HG03025 (cell line): Measurements from ENCODE around the gene LRRC74A.

Experiments
- ATAC-seq: cut with Tn5 transposase; IDR thresholded peaks from one replicate; pipeline ENCODE4 v1.9.1; 2021; ENCODE audit warnings: mild to moderate bottlenecking, moderate library complexity; ENCODE audit not compliant: unreplicated experiment, low FRiP score

The LRRC74A gene

GRCh38 chr14:76826122-76826521, at the start of gene LRRC74A:
TSS of gene LRRC74A (plus strand) at chr14:76826408. CDS start at chr14:76826698, 290 bp downstream.
- ATAC-seq, result no peak

DNA sequence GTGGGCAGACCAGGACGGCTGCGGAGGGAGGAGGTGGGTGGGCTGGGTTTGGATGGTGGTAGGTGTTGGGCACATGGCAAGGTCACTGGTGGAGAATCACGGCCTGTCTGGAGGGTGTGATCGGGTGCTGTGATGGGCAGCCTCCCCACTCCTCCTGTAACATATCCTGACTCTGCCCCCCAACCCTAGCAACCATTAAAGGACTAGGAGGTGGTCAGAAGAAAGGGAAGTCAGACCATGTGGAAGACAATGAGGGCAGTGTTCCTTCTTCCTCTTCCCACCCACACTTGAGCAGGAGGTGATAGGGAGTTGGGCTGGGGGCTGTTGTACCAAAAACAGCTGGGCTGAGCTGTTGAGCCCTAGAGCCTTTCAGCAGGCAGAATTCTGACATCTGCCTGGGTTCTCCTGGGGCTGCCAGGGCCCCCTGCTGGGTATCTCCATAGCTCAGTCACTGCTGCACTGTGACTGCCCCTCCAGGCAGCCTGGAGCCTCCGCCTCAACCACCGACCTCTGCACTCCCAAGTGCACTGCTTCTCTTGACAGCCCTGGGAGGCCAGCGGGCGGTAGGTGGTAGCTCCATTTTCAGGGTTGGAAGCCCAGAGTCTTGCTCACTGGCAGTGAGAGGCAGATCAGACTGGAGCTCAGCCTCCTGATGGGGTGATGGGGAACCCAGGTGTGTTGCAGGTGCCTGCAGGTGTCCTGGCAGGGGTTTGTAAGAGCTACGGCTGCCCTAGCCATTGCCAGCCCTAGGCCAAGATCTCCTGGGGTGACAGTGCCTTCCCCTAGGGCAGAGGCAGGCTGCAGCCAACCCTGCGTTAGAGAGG, 49.6 kb upstream of the LRRC74A start:
- no peak for ATAC-seq

DNA sequence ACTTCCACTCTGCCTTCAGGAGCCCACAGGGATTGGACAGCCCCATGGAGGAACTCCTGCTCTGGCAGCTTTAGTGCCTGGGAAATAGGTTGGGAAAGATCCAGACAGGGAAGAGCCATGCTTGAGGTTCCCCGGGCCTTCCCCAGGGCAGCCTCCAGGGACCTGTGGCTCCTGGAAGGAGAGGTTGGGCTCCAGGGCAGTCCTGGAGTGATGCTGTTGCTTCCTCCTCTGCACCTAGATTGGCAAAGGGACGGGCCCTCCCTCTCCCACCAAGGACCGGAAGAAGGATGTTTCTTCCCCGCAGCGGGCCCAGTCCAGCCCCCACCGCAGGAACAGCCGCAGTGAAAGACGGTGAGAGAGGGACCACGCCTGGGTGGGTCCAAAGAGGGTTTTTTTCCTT, 48.5 kb upstream of the LRRC74A start:
- no peak for ATAC-seq

DNA sequence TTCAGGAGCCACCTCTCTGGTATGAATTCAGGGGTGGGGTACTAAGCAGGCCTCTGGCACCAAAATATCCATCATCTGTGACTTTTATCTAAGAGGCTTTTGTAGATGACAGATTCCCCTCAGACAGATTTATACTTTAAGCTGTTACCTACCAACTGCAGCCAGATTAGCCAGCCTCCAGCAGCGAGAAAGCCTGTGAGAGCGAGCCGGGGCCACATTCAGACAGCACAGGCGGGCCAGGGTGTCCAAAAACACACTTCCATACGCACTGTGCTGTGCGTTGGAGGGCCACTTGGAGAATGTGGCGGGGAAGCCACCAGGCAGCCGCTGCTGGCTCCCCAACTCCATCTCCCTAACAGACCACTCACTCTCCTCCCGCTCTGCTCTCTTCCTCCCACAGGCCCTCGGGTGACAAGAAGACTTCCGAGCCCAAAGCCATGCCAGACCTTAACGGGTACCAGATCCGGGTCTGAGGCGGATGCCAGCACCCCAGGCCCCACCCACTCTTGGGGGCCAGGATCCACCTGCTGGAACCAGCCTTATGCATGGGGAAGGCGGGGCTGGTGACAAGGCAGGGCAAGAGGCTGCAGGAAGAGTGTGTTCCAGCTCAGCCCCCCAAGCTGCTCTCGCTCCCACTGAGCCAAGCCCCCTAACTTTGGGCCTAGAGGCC, 47.5 kb upstream of the LRRC74A start:
- ATAC-seq, result no peak

- no peak for ATAC-seq
Measured at GRCh38 chr14:76779221-76780057, 46.8 kb upstream of the LRRC74A start.

DNA sequence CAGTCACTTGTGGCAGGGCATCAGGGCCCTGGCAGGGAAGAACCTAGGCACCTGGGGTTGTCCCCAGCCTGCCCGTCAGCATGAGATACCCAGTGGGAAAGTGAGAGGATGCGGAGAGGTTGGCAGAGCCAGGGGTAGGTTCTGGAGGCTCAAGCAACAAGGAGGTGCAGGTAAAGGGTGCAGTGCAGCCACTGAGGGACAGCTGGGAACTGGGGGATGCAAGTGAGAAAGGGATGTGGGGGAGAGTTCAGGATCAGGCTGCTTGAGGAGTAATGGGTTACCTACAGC, 46.2 kb upstream of the LRRC74A start:
- ATAC-seq, result no peak

- no peak for ATAC-seq
Measured at GRCh38 chr14:76780360-76780759, 45.8 kb upstream of the LRRC74A start.

DNA sequence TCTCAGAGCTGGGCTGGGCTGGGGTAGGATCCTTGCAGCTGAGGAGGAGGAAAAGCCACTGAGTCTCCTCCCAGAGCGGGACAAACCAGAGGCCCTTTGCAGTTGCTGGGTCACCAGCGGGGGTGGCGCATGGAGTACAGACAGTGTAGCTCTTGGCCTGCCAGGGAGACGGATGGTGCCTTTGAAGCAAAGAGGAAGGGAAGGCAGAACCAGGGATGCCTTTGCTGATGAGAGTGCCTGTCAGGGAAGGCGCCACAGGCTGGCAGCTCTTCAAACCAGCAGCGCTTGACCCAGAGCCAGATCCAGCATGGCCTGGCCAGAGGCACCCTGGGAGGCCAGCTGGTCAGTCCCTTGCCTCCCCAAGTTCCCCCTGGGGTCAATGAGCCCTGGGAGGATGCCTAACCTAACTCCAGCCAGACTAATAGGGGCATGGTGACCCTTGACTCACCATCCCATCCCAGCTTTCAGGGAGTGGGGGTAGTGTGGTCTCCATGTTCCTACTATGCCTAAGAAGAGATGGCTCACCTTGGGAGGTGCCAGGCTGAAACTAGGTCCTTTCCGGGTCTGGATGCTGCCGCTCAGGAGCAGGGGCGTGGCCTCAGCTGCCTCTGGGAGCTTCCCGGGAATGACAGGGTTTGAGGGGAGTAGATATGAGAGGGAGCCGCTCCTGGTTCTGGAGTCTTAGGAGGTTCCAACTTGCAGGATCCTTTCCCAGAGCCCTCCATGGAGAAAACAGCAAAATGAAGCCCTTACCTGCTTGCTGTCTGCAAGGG, 45.1 kb upstream of the LRRC74A start:
- no peak for ATAC-seq

GRCh38 chr14:76781648-76782051, 44.6 kb upstream of the LRRC74A start:
- no peak for ATAC-seq

DNA sequence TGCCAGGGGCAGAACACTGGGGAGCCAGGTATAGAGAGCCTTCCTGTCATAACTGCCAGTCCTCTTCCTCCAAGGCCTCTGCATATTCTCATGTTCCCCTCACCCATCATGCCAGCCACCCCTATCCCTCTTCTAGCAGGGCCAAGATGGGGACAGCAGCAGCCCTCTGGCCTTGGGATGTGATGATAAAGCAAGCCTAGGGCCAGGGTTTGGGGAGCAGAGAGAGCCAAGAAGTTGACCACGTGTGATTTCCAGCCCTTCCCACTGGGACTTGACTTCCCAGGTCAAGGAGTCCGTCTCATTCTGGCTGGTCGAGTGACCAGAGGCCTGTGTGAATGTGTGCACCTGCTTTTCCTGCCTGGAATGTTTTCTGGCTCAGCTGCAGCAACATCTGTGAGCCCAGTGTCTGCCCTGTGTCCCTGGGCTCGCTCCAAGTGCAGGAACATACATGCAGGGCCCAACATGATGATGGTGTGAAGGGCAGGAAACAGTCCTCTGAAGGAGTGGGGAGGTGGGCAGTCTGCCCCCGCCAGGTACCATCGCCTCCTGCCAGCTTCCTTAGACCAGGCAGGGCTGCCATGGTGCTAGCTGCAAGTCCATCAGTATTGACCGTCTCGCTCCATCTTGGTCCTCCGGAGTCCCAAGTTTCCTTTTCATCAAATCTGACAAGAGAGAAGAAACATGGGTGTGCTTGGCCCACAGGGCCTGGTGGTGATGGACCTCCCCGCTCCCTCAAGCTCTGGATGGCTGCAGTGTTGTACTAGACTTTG, 43.9 kb upstream of the LRRC74A start:
- ATAC-seq, result no peak

DNA sequence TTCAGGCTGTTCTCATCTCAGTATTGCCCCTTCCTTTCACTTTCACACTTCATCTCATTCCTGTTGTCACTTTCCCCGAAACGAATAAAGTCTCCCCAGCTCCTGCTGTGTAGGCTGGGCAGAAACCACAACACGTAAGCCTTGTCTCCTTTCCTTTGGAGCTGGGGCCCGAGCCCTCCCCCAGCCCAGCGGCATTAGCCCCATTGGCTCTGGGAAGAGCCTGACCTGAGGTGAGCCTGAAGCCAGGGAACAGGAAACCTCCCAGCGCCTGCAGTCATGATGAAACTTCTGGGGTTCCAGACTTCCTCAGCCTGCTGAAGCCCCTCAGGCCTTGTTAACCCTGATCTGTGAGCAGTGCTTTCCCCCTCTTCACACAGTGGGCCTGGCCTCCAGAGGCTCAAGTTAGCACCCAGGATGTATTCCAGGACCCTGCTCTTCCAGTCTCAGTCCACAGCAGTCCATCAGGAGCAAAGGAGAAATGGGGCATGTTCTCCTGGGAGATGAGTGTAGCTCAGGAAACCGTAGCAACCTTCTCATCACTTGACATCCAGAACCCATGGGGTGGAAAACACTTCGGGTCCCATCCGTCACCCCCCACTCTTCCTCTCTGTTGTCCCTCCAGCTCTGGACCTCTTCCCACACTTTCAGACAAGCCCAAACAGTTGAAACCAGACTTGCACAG, 43.2 kb upstream of the LRRC74A start:
- ATAC-seq, result no peak

GRCh38 chr14:76784266-76784874, 41.8 kb upstream of the LRRC74A start:
- no peak for ATAC-seq

DNA sequence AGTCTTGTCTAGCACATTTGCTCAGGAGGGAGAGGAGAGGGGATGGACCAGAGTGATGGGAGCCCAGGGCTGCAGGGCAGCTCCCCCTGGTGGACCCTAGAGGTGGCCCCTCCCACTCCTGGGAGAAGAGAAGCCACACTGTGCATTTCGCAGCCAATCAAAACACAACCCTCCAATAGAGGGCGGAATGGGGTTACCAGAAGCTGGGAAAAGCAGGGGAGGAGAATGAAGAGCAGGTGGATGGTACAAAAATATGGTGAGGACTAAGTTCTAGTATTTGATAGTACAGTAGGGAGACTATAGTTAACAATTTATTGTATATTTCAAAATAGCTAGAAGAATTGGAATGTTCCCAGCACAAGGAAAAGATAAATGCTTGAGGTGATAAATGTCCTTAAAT, 41.3 kb upstream of the LRRC74A start:
- no peak for ATAC-seq

DNA sequence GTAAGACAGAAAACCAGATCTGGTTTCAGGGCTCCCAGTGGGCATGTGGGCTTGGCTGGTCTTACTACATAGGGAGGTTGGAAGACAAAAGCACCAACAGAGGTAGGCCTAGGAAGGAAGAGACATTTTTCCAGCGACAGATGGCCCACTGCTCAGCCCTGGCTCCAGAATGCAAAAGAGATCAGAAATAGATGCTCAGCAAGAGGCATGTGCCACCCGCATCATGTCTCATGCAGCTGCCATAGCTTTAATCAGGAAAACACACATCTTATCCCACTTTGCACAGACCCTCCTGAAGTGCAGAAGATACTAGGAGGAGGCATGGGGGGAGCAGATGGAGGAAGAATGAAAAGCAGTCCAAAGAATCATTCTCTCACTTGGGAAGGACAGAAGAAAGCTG, 39.6 kb upstream of the LRRC74A start:
- ATAC-seq, result no peak

- no peak for ATAC-seq
Measured at GRCh38 chr14:76792422-76792821, 33.8 kb upstream of the LRRC74A start.

GRCh38 chr14:76793324-76793723, 32.9 kb upstream of the LRRC74A start:
- ATAC-seq, result no peak

- ATAC-seq, result no peak
Measured at GRCh38 chr14:76793956-76794355, 32.3 kb upstream of the LRRC74A start.

DNA sequence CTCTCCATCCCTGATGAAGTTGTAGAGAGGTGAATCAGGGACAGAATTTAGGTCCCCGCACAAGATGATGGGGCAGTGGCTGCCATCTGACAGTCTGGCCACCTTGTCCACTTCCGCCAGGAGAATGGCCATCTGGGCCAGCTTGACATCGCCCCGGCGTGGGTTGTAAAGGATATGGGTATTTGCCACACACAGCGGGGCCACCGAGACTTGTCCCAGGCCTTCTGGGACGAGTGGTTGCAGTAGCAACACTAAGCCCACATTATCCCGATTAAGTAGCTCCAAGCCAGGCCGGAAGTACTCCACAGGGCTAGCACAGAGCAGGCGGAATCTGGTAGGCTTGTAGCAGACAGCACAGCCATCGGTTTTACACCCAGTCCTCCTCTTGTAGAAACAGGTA, 19.8 kb upstream of the LRRC74A start:
- no peak for ATAC-seq

GRCh38 chr14:76808011-76808410, 18.2 kb upstream of the LRRC74A start:
- no peak for ATAC-seq
